ENCODE results near the gene TERC.

- TF ChIP-seq EP300 (IDR thresholded peaks at IDR 0.05) = no peak
- TF ChIP-seq, protein P1, sequence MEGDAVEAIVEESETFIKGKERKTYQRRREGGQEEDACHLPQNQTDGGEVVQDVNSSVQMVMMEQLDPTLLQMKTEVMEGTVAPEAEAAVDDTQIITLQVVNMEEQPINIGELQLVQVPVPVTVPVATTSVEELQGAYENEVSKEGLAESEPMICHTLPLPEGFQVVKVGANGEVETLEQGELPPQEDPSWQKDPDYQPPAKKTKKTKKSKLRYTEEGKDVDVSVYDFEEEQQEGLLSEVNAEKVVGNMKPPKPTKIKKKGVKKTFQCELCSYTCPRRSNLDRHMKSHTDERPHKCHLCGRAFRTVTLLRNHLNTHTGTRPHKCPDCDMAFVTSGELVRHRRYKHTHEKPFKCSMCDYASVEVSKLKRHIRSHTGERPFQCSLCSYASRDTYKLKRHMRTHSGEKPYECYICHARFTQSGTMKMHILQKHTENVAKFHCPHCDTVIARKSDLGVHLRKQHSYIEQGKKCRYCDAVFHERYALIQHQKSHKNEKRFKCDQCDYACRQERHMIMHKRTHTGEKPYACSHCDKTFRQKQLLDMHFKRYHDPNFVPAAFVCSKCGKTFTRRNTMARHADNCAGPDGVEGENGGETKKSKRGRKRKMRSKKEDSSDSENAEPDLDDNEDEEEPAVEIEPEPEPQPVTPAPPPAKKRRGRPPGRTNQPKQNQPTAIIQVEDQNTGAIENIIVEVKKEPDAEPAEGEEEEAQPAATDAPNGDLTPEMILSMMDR (IDR thresholded peaks at IDR 0.05) = no peak
Observed at GRCh38 chr3:169746924-169747323, 17.9 kb downstream of the TERC start.

All from suprapubic skin (tissue), 3 donors.